Measurements from ENCODE around the gene SYT2.

DNA sequence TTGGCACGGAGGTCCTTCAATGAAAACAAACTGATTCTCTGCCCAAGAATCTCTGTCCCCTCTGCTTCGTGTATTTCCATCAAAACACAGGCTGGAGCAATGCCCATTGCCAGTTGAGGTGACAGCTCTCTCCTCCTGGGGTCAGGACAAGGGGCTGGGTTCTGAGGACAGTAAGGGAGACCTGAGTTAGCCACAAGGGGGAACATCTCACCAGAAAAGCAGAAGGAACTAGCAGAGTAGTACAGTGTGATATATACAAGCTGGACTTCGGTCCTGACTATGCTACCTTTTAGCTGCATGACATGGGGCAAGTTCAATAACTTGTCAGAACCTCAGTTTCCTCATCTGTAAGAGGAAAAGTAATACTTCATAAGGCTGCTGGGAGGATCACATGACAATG lies 50.3 kb downstream of the SYT2 start:
- TF ChIP-seq POLR2AphosphoS5 (IDR thresholded peaks at IDR 0.05), result no peak
- TF ChIP-seq POLR2A (IDR thresholded peaks at IDR 0.05), result no peak
